Activated CD8-positive, alpha-beta memory T cell treated with anti-CD3 and anti-CD28 coated beads for 36 hours (primary cell): Measurements from ENCODE around the gene C1orf105. TPM values are rescaled to one million over a fixed set of nuclear protein-coding genes. Genes with fewer than 3 reads are reported as not detected.

Source experiments
- CTCF ChIA-PET: fragments of 350-600 bp; sonication (Branson Sonifier 250); formaldehyde crosslinking; loops from one replicate; lab custom pipeline; 2021; ENCODE audit warnings: antibody characterized with exemption; lab: Charles Lee
- POLR2A ChIA-PET: fragments of 350-600 bp; sonication (Branson Sonifier 250); formaldehyde crosslinking; loops from one replicate; lab custom pipeline; 2021; ENCODE audit warnings: antibody characterized with exemption; lab: Charles Lee
- total RNA-seq, 2 experiments: library from RNA; stranded (reverse); gene quantifications; one replicate each; pipeline ENCODE4 v1.2.3, GENCODE V29; 2021

Gene C1orf105
- total RNA-seq, 2 experiments from 2014 or later, result not detected

DNA sequence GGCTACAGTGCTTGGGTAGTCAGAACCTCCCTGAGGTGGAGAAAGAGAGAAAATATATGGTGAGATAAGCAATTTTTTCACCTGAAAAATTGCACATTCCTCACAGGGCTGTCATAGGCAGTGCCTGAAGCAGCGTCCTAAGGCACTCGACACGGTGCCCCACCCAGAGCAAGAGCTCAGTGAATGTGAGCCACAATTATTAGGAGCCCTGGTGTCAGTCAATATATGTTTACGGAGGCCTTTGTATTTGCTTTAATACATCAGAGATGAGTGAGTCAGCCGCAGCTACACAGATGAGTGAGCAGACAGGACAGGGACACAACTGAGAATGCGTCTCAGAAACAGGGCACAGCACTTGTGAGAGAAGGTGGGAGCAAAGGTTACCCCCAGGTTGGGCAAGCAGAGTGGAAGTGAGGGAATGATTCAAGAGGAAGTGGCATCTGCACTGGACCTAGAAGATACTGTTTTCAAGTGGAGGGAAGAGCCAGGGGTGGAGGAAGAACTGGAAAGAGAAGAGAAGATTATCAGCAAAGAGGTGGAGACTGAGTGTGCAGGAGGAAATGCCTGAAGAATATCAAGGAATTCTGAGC is 28.6 kb downstream of the C1orf105 start:
- CTCF ChIA-PET, result interaction anchor here (2.3 kb wide), 1 partner anchor 278 kb away, joined by 8 read pairs; no protein-coding TSS in a partner anchor
- POLR2A ChIA-PET, result no interaction called here

GRCh38 chr1:172449585-172450523 is 29.4 kb downstream of the C1orf105 start:
- POLR2A ChIA-PET, result no interaction called here

DNA sequence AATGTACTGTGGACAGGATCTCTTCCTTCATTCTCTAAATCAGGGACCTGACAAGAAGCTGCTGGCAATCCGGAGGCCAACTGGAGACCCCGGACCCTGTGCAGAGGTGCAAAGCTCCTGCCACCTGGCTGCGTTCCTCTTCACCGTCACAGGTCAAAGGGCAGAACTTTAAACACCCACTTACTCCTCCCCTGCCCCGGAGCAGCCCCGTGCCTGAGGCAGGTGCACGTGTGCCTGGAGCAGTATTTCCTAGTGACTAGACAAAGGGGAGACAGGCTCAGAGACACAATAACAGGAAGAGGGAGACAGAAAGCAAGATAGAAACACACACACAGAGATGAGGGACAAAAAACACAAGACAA is 30.0 kb downstream of the C1orf105 start:
- POLR2A ChIA-PET, result no interaction called here
- CTCF ChIA-PET, result interaction anchor here (0.6 to 2.3 kb wide), 4 partner anchors 11 to 353 kb away, joined by 3 to 8 read pairs (median 4); no protein-coding TSS in a partner anchor

More at GRCh38 chr1:172449585-172450523, 29.4 kb downstream of the C1orf105 start:
- CTCF ChIA-PET, result interaction anchor here (0.6 to 2.3 kb wide), 3 partner anchors 10 to 352 kb away, joined by 3 to 8 read pairs (median 4); no protein-coding TSS in a partner anchor

- CTCF ChIA-PET, result interaction anchor here (0.6 to 2.3 kb wide), 4 partner anchors 11 to 276 kb away, joined by 3 to 8 read pairs (median 4); no protein-coding TSS in a partner anchor
Measured at GRCh38 chr1:172451002-172451443, 30.5 kb downstream of the C1orf105 start.

DNA sequence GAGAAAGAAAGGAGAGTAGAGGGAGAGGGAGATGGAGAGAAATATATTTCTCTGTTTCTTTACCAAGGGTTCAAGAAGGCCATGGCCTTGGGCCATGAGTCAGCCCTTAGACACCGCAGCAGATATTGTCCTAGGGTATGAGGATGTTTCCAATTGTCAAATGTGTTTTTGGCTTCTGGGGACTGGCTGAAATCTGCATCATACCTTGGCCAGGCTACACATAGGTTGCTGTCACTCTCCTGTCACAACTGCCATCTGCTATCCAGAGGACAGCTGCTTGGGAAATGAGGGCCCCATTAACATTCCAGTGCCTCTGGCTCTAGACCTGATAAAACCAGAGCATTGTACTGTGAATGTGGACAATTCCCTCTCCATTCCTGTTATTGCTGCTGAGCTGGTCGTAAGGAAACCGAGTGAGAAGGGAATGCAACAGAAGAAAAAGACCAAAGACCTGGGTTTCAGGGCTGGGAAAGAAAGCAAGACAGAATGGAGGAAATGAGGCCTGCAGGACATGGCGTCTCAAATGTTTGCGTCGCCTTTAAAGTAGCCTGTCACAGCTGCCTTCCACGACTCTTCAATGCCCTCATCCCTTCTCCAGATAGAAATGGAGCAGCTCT is 32.2 kb downstream of the C1orf105 start:
- ChIA-PET POLR2A (no interaction called here), CTCF (no interaction called here)

More at GRCh38 chr1:172451002-172451443, 30.5 kb downstream of the C1orf105 start:
- POLR2A ChIA-PET, result interaction anchor here (0.7 kb wide), 1 partner anchor 395 kb away, joined by 4 read pairs; no protein-coding TSS in a partner anchor

DNA sequence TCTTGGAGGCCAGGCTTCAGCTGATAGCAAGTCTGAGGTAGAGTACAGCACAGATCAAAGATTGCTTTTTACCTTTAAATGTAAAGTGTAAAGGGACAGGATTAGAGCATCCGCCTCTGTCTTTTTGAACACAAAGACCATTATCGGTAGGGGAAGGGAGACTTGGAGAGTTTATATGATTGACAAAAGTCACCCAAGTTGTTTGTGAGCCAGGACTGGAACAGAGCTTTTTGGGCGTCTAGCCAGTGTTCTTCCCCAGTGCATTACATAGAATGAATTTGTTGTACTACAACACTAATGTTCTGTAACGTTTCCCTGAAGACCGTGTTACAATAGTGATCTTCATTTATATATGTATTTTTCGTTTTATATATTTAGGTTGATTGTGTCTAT is 32.7 kb downstream of the C1orf105 start:
- CTCF ChIA-PET, result interaction anchor here (0.8 kb wide), 1 partner anchor 8 kb away, joined by 3 read pairs; no protein-coding TSS in a partner anchor
- POLR2A ChIA-PET, result no interaction called here

DNA sequence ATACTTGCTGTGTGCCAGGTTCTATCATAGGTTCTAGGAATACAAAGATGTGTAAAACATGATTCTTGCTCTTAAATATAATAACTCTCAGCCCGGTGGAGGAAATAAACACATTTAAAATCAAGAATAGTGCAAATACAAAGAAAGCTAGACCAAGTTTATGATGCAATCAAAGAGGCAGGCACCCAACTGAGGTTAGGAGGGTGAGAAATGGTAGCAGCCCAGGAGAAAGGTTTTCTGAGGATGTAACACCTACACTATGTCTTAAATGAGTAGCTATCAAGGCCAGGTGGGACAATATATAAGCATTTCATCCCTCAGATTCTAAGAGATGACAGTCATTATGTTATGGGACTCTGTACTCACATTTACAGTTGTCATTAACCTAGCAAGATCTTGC is 33.1 kb downstream of the C1orf105 start:
- CTCF ChIA-PET, result interaction anchor here (0.8 kb wide), 1 partner anchor 9 kb away, joined by 3 read pairs; no protein-coding TSS in a partner anchor
- POLR2A ChIA-PET, result no interaction called here

- CTCF ChIA-PET, result no interaction called here
Measured at GRCh38 chr1:172455451-172455850, 35.0 kb downstream of the C1orf105 start.

DNA sequence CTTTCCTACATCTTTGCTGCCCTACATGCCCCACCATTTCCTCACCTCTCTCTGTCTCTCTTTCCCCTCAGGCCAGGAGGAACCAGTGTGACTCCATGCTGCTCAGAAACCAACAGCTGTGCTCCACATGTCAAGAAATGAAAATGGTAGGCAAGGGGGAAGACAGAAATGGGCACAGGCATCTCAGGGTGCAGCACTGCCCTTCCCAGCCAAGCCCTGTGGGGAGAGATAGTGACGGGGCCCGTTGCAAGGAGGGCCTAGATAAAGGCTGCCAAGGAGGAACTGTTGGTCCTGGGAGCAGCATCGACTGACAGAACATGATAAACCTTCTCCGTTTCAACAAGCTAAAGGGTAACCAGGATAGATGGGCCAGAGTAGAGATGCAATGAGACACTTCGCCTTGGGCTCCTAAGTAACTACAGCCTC is 35.9 kb downstream of the C1orf105 start:
- ChIA-PET CTCF (no interaction called here), POLR2A (no interaction called here)

More at GRCh38 chr1:172455451-172455850, 35.0 kb downstream of the C1orf105 start:
- POLR2A ChIA-PET, result no interaction called here

GRCh38 chr1:172457479-172458130 is 37.1 kb downstream of the C1orf105 start:
- ChIA-PET CTCF (no interaction called here), POLR2A (no interaction called here)

DNA sequence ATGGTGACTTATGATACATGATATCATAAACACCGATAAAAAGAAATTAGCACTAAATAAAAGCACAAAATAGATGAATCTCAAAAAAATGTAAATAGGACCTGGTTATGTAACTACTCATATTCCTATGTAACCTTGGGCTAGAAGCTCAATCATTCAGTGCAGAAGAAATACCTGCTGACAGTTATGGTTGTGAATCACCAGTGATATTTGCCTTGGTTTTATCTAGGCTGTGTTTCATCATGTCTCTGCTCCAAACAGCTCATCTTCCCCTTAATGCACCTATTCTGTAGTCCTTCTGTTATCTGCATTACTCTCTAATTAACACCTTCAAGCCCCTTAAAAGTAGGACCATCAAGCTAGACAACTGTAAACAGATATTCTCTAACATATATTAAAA is 39.7 kb downstream of the C1orf105 start:
- ChIA-PET POLR2A (interaction anchor here (0.6 kb wide), 1 partner anchor 679 kb away, joined by 3 read pairs; the partner anchor contains the start of gene METTL13), CTCF (interaction anchor here (0.5 kb wide), 1 partner anchor 50 kb away, joined by 3 read pairs; no protein-coding TSS in a partner anchor)

- ChIA-PET CTCF (no interaction called here), POLR2A (no interaction called here)
Measured at GRCh38 chr1:172460887-172461315, 40.4 kb downstream of the C1orf105 start.

DNA sequence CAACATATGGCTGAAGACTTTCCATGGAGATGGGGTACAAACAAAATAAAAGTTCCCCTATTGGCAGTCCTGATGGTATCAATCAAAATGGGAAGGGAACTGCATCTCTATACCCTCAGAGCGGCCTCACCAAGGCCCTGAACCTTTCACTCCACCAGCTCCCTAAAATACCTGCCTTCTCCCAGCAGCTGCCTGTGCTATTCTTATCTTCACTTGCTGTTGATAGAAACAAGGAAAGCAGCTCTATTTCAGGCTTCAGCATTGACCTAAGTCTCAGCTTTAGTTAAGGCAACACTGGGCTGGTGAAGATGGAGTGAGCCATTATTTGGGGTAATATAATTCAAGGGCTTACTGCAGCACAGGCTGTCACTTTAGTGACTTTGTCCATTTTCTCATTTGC is 45.1 kb downstream of the C1orf105 start:
- CTCF ChIA-PET, result no interaction called here

GRCh38 chr1:172466795-172467407 is 46.4 kb downstream of the C1orf105 start:
- CTCF ChIA-PET, result no interaction called here
- POLR2A ChIA-PET, result no interaction called here

More for the DNA sequence above, 45.1 kb downstream of the C1orf105 start:
- POLR2A ChIA-PET, result no interaction called here

- ChIA-PET CTCF (no interaction called here), POLR2A (no interaction called here)
Measured at GRCh38 chr1:172467446-172467845, 47.0 kb downstream of the C1orf105 start.

DNA sequence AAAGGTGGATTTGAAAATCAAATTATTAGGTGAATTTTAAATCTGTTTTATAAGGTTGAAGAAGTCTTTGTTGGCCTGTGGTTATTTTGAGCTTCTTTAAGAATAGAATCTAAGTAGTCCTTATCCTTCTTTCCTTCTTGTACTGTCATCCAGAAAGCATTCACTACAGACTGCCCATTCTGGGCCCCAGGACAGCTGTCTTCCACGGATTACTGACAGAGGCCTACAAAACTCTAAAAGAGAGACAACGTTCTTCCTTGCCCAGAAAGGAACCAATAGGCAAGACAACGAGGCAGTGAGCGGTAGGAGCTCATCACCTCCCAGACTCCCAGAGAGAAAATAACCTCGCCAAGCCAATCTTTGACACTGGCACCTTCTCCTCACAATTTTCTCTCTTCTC is 47.8 kb downstream of the C1orf105 start:
- POLR2A ChIA-PET, result no interaction called here
- CTCF ChIA-PET, result no interaction called here

GRCh38 chr1:172469717-172470116 is 49.2 kb downstream of the C1orf105 start:
- ChIA-PET POLR2A (no interaction called here), CTCF (no interaction called here)

DNA sequence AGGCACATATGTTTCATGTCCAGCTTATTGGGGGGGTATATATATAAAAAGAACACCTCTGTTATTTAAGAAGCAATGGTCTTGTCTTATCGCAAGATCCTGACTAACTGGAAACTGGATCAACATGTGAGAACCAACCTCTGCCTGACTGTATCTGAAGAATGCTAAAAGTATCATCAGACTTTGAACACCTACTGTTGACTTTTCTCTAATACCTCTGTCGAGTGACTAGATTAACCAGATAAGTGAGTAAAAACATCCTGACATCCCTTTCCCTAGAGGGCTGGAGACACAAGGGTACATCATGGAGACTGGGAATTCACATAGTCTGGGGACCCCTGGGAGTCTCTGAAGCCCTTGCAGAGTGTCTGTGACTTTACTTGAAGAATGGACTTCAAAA is 49.7 kb downstream of the C1orf105 start:
- POLR2A ChIA-PET, result no interaction called here

More for the DNA sequence above, 49.7 kb downstream of the C1orf105 start:
- CTCF ChIA-PET, result no interaction called here
